AG04449 (cell line): ENCODE results near the gene NEK9.
A peak's percentile ranks its signal among the peaks of the same experiment; 100 is the strongest.

Experiments
- CTCF ChIA-PET: fragments of 350-600 bp; formaldehyde crosslinking; extraction: SDS; loops from one replicate; lab custom pipeline; 2021; ENCODE audit warnings: antibody characterized with exemption; lab: Yijun Ruan, JAX
- POLR2A ChIA-PET: fragments of 400-600, 350-600 bp; formaldehyde crosslinking; extraction: SDS; loops from one replicate; lab custom pipeline; 2020; ENCODE audit warnings: antibody characterized with exemption, inconsistent platforms; lab: Yijun Ruan, JAX
- DNase-seq: peaks from one replicate; pipeline ENCODE4 v3.0.0-alpha.2; 2010; ENCODE audit warnings: low read depth, low spot score
- H3K4me3 ChIP-seq: 2 replicates; pipeline ENCODE4 v1.5.1; 2011; ENCODE audit warnings: low read depth, mild to moderate bottlenecking, control low read depth, low read length
- TF ChIP-seq, protein P1 (sequence below): IDR thresholded peaks from one replicate; pipeline ENCODE4 v1.5.1; 2011; ENCODE audit warnings: mild to moderate bottlenecking, moderate library complexity, low read length, control low read depth, inconsistent platforms; ENCODE audit not compliant: insufficient read depth; ENCODE audit errors: missing control alignments

The NEK9 gene

DNA sequence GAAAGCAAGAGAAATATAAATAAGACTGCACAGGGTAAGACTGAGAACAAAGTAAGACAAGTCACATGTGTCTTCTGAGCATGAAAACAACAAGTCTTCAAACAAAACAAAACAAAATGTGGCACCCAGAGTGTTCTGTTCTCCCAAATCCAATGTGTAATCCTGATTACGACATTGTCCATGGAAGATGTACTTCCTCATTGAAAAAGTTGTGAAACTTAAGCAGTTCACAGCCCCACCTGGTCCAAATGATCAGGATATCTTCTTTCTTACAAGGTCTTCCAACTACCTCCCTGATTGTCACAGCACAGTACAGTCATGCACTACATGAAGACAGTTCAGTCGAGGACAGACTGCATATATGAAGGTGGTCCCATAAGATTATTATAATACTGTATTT is 23.3 kb upstream of the NEK9 start:
- POLR2A ChIA-PET: no interaction called here
- CTCF ChIA-PET: interaction anchor here (2.3 kb wide), 1 partner anchor 145 kb away, joined by 6 read pairs; no protein-coding TSS in a partner anchor
- H3K4me3 ChIP-seq: no peak overlapping the region
- TF ChIP-seq, protein P1, sequence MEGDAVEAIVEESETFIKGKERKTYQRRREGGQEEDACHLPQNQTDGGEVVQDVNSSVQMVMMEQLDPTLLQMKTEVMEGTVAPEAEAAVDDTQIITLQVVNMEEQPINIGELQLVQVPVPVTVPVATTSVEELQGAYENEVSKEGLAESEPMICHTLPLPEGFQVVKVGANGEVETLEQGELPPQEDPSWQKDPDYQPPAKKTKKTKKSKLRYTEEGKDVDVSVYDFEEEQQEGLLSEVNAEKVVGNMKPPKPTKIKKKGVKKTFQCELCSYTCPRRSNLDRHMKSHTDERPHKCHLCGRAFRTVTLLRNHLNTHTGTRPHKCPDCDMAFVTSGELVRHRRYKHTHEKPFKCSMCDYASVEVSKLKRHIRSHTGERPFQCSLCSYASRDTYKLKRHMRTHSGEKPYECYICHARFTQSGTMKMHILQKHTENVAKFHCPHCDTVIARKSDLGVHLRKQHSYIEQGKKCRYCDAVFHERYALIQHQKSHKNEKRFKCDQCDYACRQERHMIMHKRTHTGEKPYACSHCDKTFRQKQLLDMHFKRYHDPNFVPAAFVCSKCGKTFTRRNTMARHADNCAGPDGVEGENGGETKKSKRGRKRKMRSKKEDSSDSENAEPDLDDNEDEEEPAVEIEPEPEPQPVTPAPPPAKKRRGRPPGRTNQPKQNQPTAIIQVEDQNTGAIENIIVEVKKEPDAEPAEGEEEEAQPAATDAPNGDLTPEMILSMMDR: no peak
- DNase-seq: no peak

DNA sequence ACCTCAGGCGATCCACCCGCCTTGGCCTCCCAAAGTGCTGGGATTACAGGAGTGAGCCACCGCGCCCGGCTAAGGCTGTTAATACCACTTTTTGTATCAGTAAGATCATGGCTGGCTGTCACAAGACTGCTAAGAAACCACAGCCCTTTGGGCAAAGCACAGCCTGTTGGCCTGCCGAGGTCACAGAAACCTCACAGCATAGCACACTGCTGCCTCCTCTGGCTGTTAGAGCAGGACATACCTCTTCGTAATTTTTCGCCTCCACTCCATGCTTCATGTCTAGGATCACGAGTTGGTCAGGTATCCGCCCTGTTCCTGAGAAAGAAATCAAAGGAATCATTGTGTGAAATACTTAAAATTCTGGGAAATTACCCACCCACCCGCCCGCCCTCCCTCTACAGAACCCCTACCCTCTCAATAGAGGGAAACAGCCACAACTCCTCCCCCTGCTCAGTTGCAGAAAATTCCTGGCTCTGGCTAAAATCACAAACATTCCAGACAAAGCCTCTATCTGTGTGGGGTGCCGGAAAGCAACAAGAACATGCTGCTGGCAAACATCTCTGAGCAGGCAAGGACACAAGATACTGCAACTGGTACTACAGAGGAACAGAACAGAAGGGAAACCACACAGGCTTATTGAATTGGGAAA is 20.7 kb upstream of the NEK9 start:
- CTCF ChIA-PET: interaction anchor here (1.3 to 2.0 kb wide), 2 partner anchors 11 to 148 kb away, joined by 4 to 10 read pairs; no protein-coding TSS in a partner anchor
- no peak overlapping the region for H3K4me3 ChIP-seq
- TF ChIP-seq, protein P1: peak; percentile 51
- POLR2A ChIA-PET: no interaction called here
- DNase-seq: no peak

DNA sequence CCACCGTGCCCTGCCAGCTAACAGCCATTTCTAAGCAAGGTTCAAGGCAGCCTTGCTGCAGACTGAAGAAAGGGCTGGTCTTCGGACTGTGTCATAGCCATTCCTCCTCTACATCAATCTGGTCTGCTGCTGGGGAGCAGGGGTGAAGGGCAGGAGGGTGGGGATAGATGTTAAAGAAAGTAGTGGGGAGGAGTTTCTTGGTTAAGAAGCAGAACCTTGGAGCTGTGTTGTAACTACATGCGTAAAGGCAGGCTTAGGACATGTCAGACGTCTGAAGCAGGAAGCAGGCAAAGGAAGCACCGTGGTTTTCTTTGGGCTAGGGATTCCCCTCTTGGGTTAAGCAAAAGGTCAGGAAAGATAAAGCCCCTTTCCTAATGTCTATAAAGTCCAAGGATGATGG is 18.1 kb upstream of the NEK9 start:
- TF ChIP-seq, protein P1: no peak
- CTCF ChIA-PET: interaction anchor here (7.6 to 12.9 kb wide), 2 partner anchors 15 to 158 kb away, joined by 48 to 383 read pairs; no protein-coding TSS in a partner anchor

GRCh38 chr14:75143761-75144527 is 17.1 kb upstream of the NEK9 start:
- TF ChIP-seq, protein P1: no peak
- CTCF ChIA-PET: interaction anchor here (0.6 to 12.9 kb wide), 7 partner anchors 10 to 159 kb away, joined by 3 to 383 read pairs (median 4); no protein-coding TSS in a partner anchor
- DNase-seq: no peak
- POLR2A ChIA-PET: no interaction called here
- H3K4me3 ChIP-seq: no peak overlapping the region

More for the DNA sequence above, 18.1 kb upstream of the NEK9 start:
- POLR2A ChIA-PET: no interaction called here
- DNase-seq: no peak
- H3K4me3 ChIP-seq: no peak overlapping the region

DNA sequence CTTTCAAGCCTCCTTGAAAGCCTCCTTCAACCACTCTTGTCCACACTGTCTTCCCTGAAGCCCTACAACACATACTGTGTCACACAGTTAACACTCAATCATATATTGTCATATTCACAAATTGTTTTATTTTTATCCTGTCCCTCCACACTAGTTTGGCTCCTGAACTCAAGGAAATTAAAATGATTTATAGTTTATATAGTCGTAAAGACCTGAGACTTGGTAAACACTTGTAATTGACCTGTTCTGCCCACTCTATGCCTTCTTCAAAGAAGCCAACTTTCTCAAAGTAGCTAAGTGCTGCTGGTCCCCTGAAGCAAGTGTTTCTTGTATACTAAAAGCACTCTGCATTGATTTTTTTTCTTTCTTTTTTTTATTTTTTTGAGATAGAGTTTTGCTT is 15.6 kb upstream of the NEK9 start:
- no peak for DNase-seq
- TF ChIP-seq, protein P1: no peak
- no peak overlapping the region for H3K4me3 ChIP-seq
- ChIA-PET POLR2A (no interaction called here), CTCF (interaction anchor here (0.7 to 12.9 kb wide), 7 partner anchors 9 to 160 kb away, joined by 3 to 383 read pairs (median 3); no protein-coding TSS in a partner anchor)

DNA sequence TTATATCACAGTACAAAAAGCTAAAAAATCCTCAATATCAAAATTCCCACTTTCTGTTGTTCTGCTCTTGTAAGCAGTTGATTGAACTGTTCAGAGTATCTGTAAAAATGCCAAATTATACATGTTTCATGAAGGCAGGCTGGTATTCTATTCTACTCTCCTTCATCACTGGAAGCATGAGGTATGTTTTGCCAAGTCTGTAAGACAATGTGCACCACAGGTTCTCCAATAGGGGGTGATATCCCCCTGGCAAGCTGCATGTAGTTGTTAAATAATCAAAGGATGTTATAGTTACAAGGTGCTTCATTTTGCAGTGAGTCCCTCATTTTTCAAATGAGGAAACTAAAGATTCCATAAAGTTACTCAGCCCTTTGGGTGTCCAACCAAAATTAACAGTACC is 15.1 kb upstream of the NEK9 start:
- POLR2A ChIA-PET: no interaction called here
- TF ChIP-seq, protein P1: peak; percentile 28
- CTCF ChIA-PET: interaction anchor here (0.7 to 12.9 kb wide), 5 partner anchors 12 to 161 kb away, joined by 3 to 383 read pairs (median 4); no protein-coding TSS in a partner anchor
- no peak for DNase-seq
- H3K4me3 ChIP-seq: no peak overlapping the region
